Measurements from ENCODE around the gene KCNH6.
A peak's percentile ranks its signal among the peaks of the same experiment; 100 is the strongest.

KCNH6 gene, protein sequence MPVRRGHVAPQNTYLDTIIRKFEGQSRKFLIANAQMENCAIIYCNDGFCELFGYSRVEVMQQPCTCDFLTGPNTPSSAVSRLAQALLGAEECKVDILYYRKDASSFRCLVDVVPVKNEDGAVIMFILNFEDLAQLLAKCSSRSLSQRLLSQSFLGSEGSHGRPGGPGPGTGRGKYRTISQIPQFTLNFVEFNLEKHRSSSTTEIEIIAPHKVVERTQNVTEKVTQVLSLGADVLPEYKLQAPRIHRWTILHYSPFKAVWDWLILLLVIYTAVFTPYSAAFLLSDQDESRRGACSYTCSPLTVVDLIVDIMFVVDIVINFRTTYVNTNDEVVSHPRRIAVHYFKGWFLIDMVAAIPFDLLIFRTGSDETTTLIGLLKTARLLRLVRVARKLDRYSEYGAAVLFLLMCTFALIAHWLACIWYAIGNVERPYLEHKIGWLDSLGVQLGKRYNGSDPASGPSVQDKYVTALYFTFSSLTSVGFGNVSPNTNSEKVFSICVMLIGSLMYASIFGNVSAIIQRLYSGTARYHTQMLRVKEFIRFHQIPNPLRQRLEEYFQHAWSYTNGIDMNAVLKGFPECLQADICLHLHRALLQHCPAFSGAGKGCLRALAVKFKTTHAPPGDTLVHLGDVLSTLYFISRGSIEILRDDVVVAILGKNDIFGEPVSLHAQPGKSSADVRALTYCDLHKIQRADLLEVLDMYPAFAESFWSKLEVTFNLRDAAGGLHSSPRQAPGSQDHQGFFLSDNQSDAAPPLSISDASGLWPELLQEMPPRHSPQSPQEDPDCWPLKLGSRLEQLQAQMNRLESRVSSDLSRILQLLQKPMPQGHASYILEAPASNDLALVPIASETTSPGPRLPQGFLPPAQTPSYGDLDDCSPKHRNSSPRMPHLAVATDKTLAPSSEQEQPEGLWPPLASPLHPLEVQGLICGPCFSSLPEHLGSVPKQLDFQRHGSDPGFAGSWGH

DNA sequence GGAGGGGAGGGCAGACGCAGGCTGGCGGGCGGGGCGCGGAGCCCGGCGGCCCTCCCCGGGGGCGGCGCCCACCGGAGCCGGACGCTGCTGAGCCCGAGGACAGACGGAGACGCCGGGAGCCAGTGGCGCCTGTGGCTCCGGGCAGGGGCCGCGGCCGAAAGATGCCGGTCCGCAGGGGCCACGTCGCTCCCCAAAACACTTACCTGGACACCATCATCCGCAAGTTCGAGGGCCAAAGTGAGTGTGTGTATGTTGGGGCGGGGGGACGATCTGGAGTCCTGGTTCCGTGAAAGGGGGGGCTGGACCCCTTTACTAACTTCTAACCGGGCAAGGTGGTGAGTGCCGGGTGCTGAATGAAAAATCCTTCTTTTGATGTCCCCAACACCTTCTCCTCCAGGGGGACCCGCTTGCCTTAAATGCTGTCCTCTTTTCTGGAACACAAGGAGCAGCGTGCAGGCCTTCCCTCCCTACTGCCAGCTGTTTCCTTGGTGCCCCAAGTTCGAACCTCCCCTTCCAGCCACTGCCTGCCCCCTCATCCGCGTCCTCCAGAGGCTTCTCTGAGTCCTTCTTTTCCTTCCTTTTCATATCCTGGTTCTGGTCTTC lies at the start of gene KCNH6:
KCNH6 (plus strand) TSS at position 106 of the 603 bp plus-strand sequence; CDS start at position 162, 56 bp downstream.
- Mint-ChIP-seq H3K27me3 (ENCODE audit: low read depth, poor library complexity) (peaks cover 55% of the 10 kb centered on the region), H3K4me1 (peaks cover 7% of the 10 kb centered on the region), H3K27ac (no peak within 1 kb of the TSS), H3K36me3 (ENCODE audit: low read depth) (no peaks in the 10 kb centered on the region), H3K4me3 (peak within 1 kb of the TSS; percentile 64), H3K9me3 (no peaks in the 10 kb centered on the region)
- TF ChIP-seq, protein P1, sequence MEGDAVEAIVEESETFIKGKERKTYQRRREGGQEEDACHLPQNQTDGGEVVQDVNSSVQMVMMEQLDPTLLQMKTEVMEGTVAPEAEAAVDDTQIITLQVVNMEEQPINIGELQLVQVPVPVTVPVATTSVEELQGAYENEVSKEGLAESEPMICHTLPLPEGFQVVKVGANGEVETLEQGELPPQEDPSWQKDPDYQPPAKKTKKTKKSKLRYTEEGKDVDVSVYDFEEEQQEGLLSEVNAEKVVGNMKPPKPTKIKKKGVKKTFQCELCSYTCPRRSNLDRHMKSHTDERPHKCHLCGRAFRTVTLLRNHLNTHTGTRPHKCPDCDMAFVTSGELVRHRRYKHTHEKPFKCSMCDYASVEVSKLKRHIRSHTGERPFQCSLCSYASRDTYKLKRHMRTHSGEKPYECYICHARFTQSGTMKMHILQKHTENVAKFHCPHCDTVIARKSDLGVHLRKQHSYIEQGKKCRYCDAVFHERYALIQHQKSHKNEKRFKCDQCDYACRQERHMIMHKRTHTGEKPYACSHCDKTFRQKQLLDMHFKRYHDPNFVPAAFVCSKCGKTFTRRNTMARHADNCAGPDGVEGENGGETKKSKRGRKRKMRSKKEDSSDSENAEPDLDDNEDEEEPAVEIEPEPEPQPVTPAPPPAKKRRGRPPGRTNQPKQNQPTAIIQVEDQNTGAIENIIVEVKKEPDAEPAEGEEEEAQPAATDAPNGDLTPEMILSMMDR (IDR thresholded peaks at IDR 0.05) = no peak
- no peak for DNase-seq

DNA sequence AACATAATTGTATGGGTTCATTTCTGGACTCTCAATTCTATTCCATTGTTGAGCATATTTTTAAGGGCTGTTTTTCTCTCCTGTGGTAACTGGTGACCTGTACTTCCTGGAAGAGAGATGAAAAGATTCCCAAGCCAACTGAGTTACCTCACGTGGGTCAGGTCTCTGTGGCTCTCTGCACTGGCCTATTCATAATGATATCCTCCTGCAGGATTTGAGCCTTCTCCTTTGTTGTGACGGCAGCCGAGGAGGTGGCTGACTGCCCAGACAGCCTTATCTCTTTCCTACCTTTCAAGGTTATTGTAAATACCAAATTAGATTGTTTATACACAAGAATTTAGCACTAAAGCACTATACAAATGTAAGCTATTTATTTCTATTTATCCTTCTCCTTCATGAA lies 49.0 kb upstream of the KCNH6 start:
- H3K9me3 Mint-ChIP-seq = no peaks in the 10 kb centered on the region
- H3K27ac Mint-ChIP-seq = no peak overlapping the region
- peaks cover 81% of the 10 kb centered on the region for H3K27me3 Mint-ChIP-seq (ENCODE audit: low read depth, poor library complexity)
- TF ChIP-seq, protein P1 (IDR thresholded peaks at IDR 0.05) = no peak
- H3K4me1 Mint-ChIP-seq = peaks cover 31% of the 10 kb centered on the region
- no peak overlapping the region for H3K4me3 Mint-ChIP-seq
- no peak for DNase-seq
- H3K36me3 Mint-ChIP-seq (ENCODE audit: low read depth) = no peaks in the 10 kb centered on the region

DNA sequence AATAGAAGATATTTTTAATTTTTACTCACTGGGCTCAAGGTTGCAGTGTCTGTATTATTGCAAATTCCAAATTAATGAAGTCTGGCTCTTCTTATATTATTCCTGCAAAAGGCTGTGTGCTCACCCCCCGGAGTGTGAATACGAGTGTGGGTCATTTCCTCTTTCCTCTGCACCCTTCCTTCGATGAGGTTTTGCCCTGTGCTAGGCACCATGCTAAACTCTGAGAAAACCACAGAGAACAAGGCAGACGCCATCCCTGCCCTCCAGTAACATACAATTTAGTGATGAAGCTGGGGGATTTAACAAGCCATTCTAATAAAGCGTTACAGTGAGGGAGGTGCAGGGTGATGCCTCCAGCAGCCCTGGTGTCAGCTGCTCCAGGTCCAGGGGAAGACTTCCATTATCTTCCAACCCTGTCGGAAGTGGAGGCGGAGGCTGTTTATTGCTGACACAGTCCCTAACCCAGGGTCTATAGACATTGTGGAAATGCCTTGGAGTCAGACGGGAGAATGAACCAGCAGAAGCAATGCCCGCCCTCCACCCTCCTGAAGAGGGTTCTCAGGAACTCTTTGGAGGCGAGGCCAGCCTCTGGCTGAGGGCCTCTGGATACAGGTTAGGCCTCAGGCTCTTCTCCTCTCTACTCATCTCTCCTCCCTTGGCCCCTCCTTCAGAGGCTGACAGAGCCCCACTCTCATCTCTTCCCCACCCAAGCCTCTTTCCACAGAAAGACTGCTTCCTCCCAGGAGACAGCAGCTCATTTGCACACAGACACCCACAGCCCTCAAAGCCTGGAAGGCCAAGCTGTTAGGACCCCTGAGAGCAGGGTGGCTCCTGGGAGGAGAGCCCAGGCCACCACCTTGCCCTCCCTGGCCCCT lies 48.3 kb upstream of the KCNH6 start:
- H3K9me3 Mint-ChIP-seq = no peaks in the 10 kb centered on the region
- H3K36me3 Mint-ChIP-seq (ENCODE audit: low read depth) = no peaks in the 10 kb centered on the region
- H3K4me1 Mint-ChIP-seq = peaks cover 31% of the 10 kb centered on the region
- no peak for DNase-seq
- H3K27ac Mint-ChIP-seq = no peak overlapping the region
- peak overlapping the region; percentile 20 for H3K4me3 Mint-ChIP-seq
- TF ChIP-seq, protein P1 (IDR thresholded peaks at IDR 0.05) = no peak
- H3K27me3 Mint-ChIP-seq (ENCODE audit: low read depth, poor library complexity) = peaks cover 86% of the 10 kb centered on the region

DNA sequence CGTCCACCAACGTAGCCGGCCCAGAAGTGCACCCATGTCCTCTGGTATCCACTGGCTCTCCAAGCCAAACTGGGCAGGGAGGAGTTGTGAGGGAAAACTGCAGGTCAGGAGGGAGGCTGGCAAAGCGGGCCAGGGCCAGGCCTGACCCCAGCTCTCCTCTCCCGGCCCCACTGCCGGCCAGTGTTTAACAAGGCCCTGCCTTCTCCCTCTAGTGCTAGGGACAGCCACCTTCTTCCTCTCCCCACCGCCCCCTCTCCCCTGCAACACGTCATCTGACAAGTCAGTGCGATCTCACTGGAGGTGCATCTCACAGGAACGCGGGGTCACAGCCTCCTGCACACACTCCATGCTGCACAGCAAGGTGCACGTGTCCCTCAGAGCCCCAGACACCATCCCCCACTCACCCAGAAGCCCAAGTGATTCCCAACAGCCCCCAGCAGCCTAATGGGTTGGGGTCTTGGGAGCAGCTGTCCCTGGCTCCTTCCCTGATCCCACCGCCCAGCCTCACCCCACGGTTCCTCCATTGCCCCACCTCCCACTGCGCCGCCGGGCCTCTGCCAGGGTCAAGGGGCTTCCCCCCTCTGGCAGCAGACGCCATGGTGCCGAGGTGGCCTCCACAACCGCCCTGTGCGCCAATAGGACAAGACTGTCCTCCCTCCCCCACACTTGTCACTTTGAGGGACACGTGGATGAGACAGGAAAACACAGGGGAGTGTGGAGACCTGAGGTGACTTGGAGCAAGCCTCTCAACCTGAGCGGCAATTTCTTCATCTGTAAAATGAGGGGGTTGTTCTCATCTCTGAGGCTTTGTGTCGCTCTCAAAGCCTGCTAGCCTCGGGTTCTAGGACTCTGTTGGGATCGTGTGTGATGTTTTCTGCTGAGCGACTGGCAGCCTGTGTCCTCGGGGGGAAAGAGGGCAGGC lies 47.4 kb upstream of the KCNH6 start:
- DNase-seq = no peak
- Mint-ChIP-seq H3K27ac (no peak overlapping the region), H3K36me3 (ENCODE audit: low read depth) (no peaks in the 10 kb centered on the region), H3K4me1 (peaks cover 26% of the 10 kb centered on the region), H3K27me3 (ENCODE audit: low read depth, poor library complexity) (peaks cover 78% of the 10 kb centered on the region), H3K4me3 (peak overlapping the region; percentile 74), H3K9me3 (no peaks in the 10 kb centered on the region)
- TF ChIP-seq, protein P1 (IDR thresholded peaks at IDR 0.05) = no peak

Measured in nephron progenitor cell (in vitro differentiated cells).